NCI-H774 (cell line): Measurements from ENCODE around the gene CD302.
"Not testable (repeated sequence)": the region's sequence is repeated elsewhere in the genome, so short reads cannot be mapped to it uniquely, and the experiment has no call there.

ENCODE experiments used
- DNase-seq: peaks from one replicate; lab custom pipeline; 2025; lab: John Stamatoyannopoulos, UW

Gene CD302

DNA sequence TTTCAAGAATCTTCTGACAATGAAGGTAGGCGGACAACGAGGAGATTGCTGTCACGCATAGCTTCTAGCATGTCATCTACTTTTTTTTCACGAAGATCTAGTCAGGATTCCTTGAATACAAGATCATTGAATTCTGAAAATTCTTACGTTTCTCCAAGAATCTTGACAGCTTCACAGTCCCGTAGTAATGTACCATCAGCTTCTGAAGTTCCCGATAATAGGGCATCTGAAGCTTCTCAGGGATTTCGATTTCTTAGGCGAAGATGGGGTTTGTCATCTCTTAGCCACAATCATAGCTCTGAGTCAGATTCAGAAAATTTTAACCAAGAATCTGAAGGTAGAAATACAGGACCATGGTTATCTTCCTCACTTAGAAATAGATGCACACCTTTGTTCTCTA, 49.9 kb downstream of the CD302 start:
- no peak for DNase-seq

GRCh38 chr2:159745237-159745636, 52.8 kb downstream of the CD302 start:
- not testable (repeated sequence) for DNase-seq

DNA sequence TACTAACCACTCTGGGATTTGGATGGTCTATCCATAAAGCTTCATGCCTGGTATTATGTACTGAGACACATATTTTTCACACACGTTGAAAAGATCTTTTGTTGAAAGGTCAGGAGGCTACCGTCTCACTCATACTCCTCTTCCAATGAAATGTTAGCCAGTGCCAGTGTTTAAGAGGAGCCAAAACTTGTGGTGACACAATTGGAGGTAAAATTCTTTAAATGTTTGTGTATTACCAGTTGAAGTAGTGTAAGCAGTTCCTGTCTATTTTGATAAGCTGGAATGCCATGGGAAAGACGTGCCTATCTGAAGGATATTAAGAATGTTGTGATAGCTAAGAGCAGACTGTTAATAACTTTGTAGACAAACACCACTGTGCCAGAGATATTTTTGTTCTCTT, 53.6 kb downstream of the CD302 start:
- DNase-seq, result no peak

DNA sequence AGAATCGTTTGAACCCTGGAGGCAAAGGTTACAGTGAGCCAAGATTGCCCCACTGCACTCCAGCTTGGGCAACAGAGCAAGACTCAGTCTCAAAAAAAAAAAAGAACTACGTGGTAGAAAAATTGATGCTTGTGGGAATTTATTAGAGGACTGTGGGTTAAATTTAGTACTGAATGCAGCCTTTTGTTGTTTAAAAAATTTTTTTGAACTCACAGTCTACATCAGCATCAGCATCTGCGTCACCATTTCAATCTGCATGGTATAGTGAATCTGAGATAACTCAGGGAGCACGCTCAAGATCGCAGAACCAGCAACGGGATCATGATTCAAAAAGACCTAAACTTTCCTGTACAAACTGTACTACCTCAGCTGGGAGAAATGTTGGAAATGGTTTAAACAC, 55.2 kb downstream of the CD302 start:
- DNase-seq, result no peak

GRCh38 chr2:159738509-159739390, 59.3 kb downstream of the CD302 start:
- no peak for DNase-seq

GRCh38 chr2:159737917-159738296, 60.1 kb downstream of the CD302 start:
- no peak for DNase-seq

GRCh38 chr2:159737292-159737916, 60.6 kb downstream of the CD302 start:
- DNase-seq, result no peak

DNA sequence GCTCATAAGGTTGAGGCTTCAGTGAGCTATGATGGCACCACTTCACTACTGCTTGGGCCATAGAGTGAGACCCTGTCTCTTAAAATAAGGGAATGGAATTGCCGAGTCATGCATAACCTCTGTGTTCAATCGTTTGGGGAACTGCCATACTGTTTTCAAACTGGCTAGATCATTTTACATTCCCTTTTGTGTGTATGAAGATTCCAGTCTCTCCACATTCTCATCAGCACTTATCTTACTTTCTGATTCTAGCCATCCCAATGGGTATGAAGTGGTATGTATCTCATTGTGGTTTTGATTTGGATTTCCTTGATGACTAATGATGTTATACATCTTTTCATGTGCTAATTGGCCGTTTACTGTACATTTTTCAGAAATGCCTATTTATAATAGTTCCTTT, 62.0 kb downstream of the CD302 start:
- DNase-seq, result no peak

DNA sequence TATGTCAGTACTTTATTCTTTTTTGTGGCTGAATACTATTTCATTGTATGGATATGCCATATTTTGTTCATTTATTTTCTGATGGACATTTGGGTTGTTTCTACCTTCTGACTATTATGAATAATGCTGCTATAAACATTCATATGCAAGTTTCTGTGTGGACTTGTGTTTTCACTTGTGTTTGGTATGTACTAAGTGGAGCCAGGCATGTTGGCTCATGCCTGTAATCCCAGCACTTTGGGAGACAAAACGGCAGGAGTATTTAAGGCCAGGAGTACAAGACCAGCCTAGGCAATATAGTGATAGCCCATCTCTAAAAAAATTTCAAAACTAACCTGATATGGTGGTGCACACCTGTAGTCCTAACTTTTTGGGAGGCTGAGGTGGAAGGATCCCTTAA, 62.4 kb downstream of the CD302 start:
- DNase-seq, result no peak

DNA sequence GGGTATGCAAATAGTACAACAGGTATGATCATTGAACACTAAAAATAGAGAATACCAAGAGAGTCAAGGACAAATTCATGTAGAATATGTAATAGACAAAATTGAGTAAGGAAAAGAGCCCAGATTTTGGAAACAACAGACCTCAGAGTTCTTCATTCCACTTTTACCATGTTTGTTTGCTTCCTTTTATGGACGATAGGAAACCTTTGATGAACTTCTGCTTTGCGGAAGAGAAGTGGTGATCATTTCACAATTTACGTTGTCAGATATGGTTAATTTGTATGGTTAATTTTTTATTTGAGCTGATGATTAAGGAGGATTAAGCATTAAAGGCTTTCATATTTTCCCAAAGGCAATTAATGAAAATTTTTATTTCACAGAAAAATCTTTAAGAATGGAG, 69.4 kb downstream of the CD302 start:
- DNase-seq, result no peak

- no peak for DNase-seq
These were observed 72.3 kb downstream of the CD302 start for GRCh38 chr2:159725713-159726112.

DNA sequence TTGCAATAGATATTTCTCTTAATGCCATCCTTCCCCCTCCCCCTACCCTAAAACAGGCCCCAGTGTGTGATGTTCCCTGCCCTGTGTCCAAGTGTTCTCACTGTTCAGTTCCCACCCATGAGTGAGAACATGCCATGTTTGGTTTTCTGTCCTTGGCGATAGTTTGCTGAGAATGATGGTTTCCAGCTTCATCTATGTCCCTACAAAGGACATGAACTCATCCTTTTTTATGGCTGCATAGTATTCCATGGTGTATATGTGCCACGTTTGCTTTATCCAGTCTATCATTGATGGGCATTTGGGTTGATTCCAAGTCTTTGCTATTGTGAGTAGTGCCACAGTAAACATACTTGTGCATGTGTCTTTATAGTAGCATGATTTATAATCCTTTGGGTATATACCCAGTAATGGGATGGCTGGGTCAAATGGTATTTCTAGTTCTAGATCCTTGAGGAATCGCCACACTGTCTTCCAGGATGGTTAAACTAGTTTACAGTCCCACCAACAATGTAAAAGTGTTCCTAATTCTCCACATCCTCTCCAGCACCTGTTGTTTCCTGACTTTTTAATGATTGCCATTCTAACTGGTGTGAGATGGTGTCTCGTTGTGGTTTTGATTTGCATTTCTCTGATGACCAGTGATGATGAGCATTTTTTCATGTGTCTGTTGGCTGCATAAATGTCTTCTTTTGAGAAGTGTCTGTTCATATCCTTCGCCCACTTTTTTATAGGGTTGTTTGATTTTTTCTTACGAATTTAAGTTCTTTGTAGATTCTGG, 73.0 kb downstream of the CD302 start:
- DNase-seq, result not testable (repeated sequence)

DNA sequence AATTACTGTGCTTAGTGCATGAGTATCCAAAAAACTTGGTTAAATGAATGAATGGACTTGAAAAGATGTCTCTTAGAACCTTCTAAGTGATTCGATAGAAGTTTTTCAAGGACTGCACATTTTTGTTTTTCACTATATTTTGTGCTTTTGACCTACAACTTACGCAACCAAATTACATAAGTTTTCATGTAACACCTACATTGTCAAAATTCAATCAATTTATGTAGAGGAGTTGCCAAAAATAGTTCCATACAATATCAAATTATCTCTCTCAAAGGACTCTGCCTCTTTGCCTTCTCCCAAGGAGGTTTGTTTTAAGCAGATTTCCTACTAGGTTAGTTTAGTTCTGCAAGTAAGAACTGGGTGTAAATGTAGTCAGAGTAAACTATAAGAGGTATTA, 75.4 kb downstream of the CD302 start:
- no peak for DNase-seq

GRCh38 chr2:159720676-159721075, 77.3 kb downstream of the CD302 start:
- DNase-seq, result no peak
